HepG2 (cell line): ENCODE results near the gene PROK2. TPM values are rescaled to one million over a fixed set of nuclear protein-coding genes. Genes with fewer than 3 reads are reported as not detected.

ENCODE experiments used
- ATAC-seq: fragments of 200-7000 bp; cut with Tn5 transposase; 3 replicates; pipeline ENCODE4 v1.9.1; 2020; ENCODE audit warnings: mild to moderate bottlenecking, moderate library complexity
- BruUV-seq: library from RNA; stranded (reverse); fragments of 400-500 nt; replicated peaks from 2 replicates; lab custom pipeline; 2021; lab: Mats Ljungman, UMichigan
- CTCF ChIA-PET: fragments of 300-600 bp; formaldehyde crosslinking; extraction: SDS; loops from one replicate; lab custom pipeline; 2021; ENCODE audit warnings: low total read pairs, inconsistent platforms, low intra/inter-chr PET ratio; lab: Yijun Ruan, JAX
- POLR2A ChIA-PET: fragments of 350-600 bp; sonication (Branson Sonifier 250); formaldehyde crosslinking; loops from one replicate; lab custom pipeline; 2020; ENCODE audit warnings: antibody characterized with exemption, inconsistent platforms; lab: Yijun Ruan, JAX
- DNase-seq: peaks from one replicate; pipeline ENCODE4 v3.0.0-alpha.2; 2015; ENCODE audit warnings: low spot score
- FAIRE-seq: peaks from 3 replicates; lab custom pipeline; 2011; peaks lifted over from hg19 to GRCh38; lab: Jason Lieb, UNC
- H2AFZ ChIP-seq: one replicate; pipeline ENCODE4 v1.6.1; 2011; ENCODE audit warnings: low read length, inconsistent platforms
- H3K27ac ChIP-seq: fragments of 300-600 bp; 3 replicates; pipeline ENCODE4 v1.8.0; 2011; ENCODE audit warnings: mixed run types, mild to moderate bottlenecking, mixed read lengths, low read length, inconsistent platforms; ENCODE audit not compliant: insufficient read depth; ENCODE audit errors: extremely low read length
- H3K27me3 ChIP-seq, 2 experiments: fragments of 200-600 bp in 1 of 2; 2 replicates in 1 of 2; 3 replicates in 1 of 2; pipeline versions ENCODE4 v1.6.0 to v1.8.0; 2011; ENCODE audit warnings: low read length in 2 of 2, mild to moderate bottlenecking in 2 of 2, moderate library complexity in 2 of 2, inconsistent platforms in 1 of 2; ENCODE audit not compliant: insufficient read depth in 2 of 2, control insufficient read depth in 1 of 2
- H3K36me3 ChIP-seq, 2 experiments: fragments of 200-600 bp in 1 of 2; replicated peaks in 1 of 2; 2 replicates in 1 of 2; 3 replicates in 1 of 2; pipeline versions ENCODE4 v1.5.1 to v1.8.0; 2011; ENCODE audit warnings: low read length in 2 of 2, inconsistent platforms in 1 of 2; ENCODE audit not compliant: insufficient read depth in 2 of 2, control insufficient read depth in 1 of 2
- H3K4me1 ChIP-seq: 2 replicates; pipeline ENCODE4 v1.5.1; 2012; ENCODE audit warnings: low read length, inconsistent platforms; ENCODE audit not compliant: insufficient read depth
- H3K4me2 ChIP-seq: 2 replicates; pipeline ENCODE4 v1.6.0; 2011; ENCODE audit warnings: low read depth, low read length, inconsistent platforms
- H3K4me3 ChIP-seq, 3 experiments: fragments of 200-600 bp in 1 of 3; sonication (generic), shearing (Covaris generic) in 1 of 3; replicated peaks in 1 of 3; 2 replicates each; pipeline ENCODE4 v1.5.1; 2011 to 2016; ENCODE audit warnings: low read length in 3 of 3, inconsistent platforms in 2 of 3, low read depth in 2 of 3, mild to moderate bottlenecking in 2 of 3, control low read depth in 1 of 3, mixed read lengths in 1 of 3; ENCODE audit not compliant: insufficient read depth in 1 of 3
- H3K79me2 ChIP-seq: one replicate; pipeline ENCODE4 v1.6.1; 2011; ENCODE audit warnings: low read length, inconsistent platforms; ENCODE audit not compliant: insufficient read depth
- H3K9ac ChIP-seq: 2 replicates; pipeline ENCODE4 v1.6.0; 2011; ENCODE audit warnings: mild to moderate bottlenecking, low read depth, low read length, inconsistent platforms; ENCODE audit not compliant: insufficient read depth
- H3K9me3 ChIP-seq: 2 replicates; pipeline ENCODE4 v1.5.1; 2012; ENCODE audit warnings: mild to moderate bottlenecking, low read length
- H4K20me1 ChIP-seq: 2 replicates; pipeline ENCODE4 v1.6.0; 2011; ENCODE audit warnings: inconsistent platforms, mild to moderate bottlenecking, low read length, moderate library complexity; ENCODE audit not compliant: insufficient read depth
- ARNTL ChIP-seq: sonication (generic); formaldehyde crosslinking; IDR thresholded peaks from 2 replicates; pipeline ENCODE4 v1.4.0; 2020; ENCODE audit warnings: mild to moderate bottlenecking, missing genetic modification reagents
- CENPT ChIP-seq: sonication (generic); formaldehyde crosslinking; IDR thresholded peaks from 2 replicates; pipeline ENCODE4 v1.8.0; 2022; ENCODE audit warnings: low read depth, mild to moderate bottlenecking, moderate library complexity, missing genetic modification reagents
- MTERF4 ChIP-seq: sonication (generic); formaldehyde crosslinking; IDR thresholded peaks from 2 replicates; pipeline ENCODE4 v1.8.0; 2023; ENCODE audit warnings: mild to moderate bottlenecking, missing genetic modification reagents
- MXD1 ChIP-seq: sonication (generic); formaldehyde crosslinking; IDR thresholded peaks from 2 replicates; pipeline ENCODE4 v1.4.0; 2020; ENCODE audit warnings: mild to moderate bottlenecking, missing genetic modification reagents
- NCOA1 ChIP-seq: sonication (generic); formaldehyde crosslinking; IDR thresholded peaks from 2 replicates; pipeline ENCODE4 v1.9.0; 2021; ENCODE audit warnings: missing genetic modification reagents
- NFE2L1 ChIP-seq: sonication (generic); formaldehyde crosslinking; IDR thresholded peaks from 2 replicates; pipeline ENCODE4 v1.4.0; 2020; ENCODE audit warnings: missing genetic modification reagents, mild to moderate bottlenecking, borderline replicate concordance
- PHF5A ChIP-seq: IDR thresholded peaks from one replicate; pipeline ENCODE4 v1.6.1; 2018; ENCODE audit warnings: low read depth, missing genetic modification reagents; ENCODE audit not compliant: unreplicated experiment
- SRSF4 ChIP-seq: fragments of 200-400 bp; formaldehyde crosslinking; IDR thresholded peaks from one replicate; pipeline ENCODE4 v1.6.1; 2018; ENCODE audit warnings: mild to moderate bottlenecking, low read depth, low read length, moderate library complexity; ENCODE audit not compliant: poor library complexity, severe bottlenecking
- TFDP2 ChIP-seq: sonication (generic); formaldehyde crosslinking; IDR thresholded peaks from 2 replicates; pipeline ENCODE4 v1.4.0; 2020; ENCODE audit warnings: missing genetic modification reagents
- WIZ ChIP-seq: sonication (generic); formaldehyde crosslinking; IDR thresholded peaks from 2 replicates; pipeline ENCODE4 v1.5.1; 2020; ENCODE audit warnings: mild to moderate bottlenecking, missing genetic modification reagents
- ZNF207 ChIP-seq: fragments of 450-650 bp; IDR thresholded peaks from 2 replicates; pipeline ENCODE4 v1.6.1; 2016; ENCODE audit warnings: antibody characterized with exemption, borderline replicate concordance
- ZNF292 ChIP-seq: sonication (generic); formaldehyde crosslinking; IDR thresholded peaks from 2 replicates; pipeline ENCODE4 v1.8.1; 2022; ENCODE audit warnings: mild to moderate bottlenecking, low read depth, missing genetic modification reagents, borderline replicate concordance
- ZNF512B ChIP-seq: sonication (generic); formaldehyde crosslinking; IDR thresholded peaks from 2 replicates; pipeline ENCODE4 v1.5.1; 2020; ENCODE audit warnings: missing genetic modification reagents, mild to moderate bottlenecking, borderline replicate concordance
- ZNF580 ChIP-seq: IDR thresholded peaks from 2 replicates; pipeline ENCODE4 v1.6.1; 2016; ENCODE audit warnings: low read depth, borderline replicate concordance
- ZNF597 ChIP-seq: sonication (generic); formaldehyde crosslinking; IDR thresholded peaks from 2 replicates; pipeline ENCODE4 v1.5.0; 2020; ENCODE audit warnings: missing genetic modification reagents
- ZNF777 ChIP-seq: sonication (generic); formaldehyde crosslinking; IDR thresholded peaks from 2 replicates; pipeline ENCODE4 v1.4.0; 2020; ENCODE audit warnings: missing genetic modification reagents
- ZSCAN22 ChIP-seq: sonication (generic); formaldehyde crosslinking; IDR thresholded peaks from 2 replicates; pipeline ENCODE4 v1.4.0; 2020; ENCODE audit warnings: mild to moderate bottlenecking, missing genetic modification reagents
- ZSCAN30 ChIP-seq: sonication (generic); formaldehyde crosslinking; IDR thresholded peaks from 2 replicates; pipeline ENCODE4 v1.5.0; 2020; ENCODE audit warnings: mild to moderate bottlenecking, missing genetic modification reagents
- WGBS: methylation state at CpG from one replicate; pipeline ENCODE4 v1.1.6; 2017; ENCODE audit warnings: low lambda C conversion rate; 5-methylcytosine and 5-hydroxymethylcytosine counted together
- in situ Hi-C: cut with HindIII; loops from 2 replicates; pipeline ENCODE4 v1.10.0; 2017; ENCODE audit warnings: low pct_unique_long_range_greater_than_20kb; ENCODE audit not compliant: extremely low pct_ligation_motif_present
- intact Hi-C: fragments of 100-400 bp; cut with micrococcal nuclease; formaldehyde crosslinking; loops from one replicate; pipeline ENCODE4 v1.10.0; 2022; ENCODE audit not compliant: unreplicated experiment
- polyA plus RNA-seq, 8 experiments: library from polyadenylated mRNA; depleted of rRNA in 3 of 8; stranded (reverse) in 7 of 8; unstranded in 1 of 8; fragments of >200 nt; fragmentation: Illumina TruSeq in 4 of 8; extraction: Trizol in 4 of 8; gene quantifications; 2 replicates each; pipeline versions ENCODE4 v1.2.1 to v1.2.3, GENCODE V29; 2011 to 2016; ENCODE audit warnings: low read depth in 4 of 8, missing spikeins in 1 of 8, mixed read lengths in 1 of 8; ENCODE audit not compliant: insufficient read depth in 1 of 8
- total RNA-seq, 5 experiments: library from RNA; depleted of rRNA; stranded (reverse); fragments of >200 nt; fragmentation: Illumina TruSeq; extraction: Trizol; gene quantifications; 2 replicates each; pipeline ENCODE4 v1.2.3, GENCODE V29; 2016; ENCODE audit warnings: low read depth in 1 of 5

PROK2 gene
- total and polyA plus RNA-seq, 2 of the 13 experiments (the other 11 are each of a cell fraction or from before 2014, with no cell fraction given) = not detected

GRCh38 chr3:71816767-71817156 lies 31.8 kb upstream of the PROK2 start:
- Histone ChIP-seq H3K27ac (no peak overlapping the region), H3K4me2 (no peak overlapping the region), H4K20me1 (no peaks in the 10 kb centered on the region), H3K9me3 (no peaks in the 10 kb centered on the region), H3K79me2 (no peaks in the 10 kb centered on the region), H3K36me3 (no peaks in the 10 kb centered on the region), H3K27me3 (peaks cover 1 to 8% of the 10 kb centered on the region in 2 experiments; a peak in 3 of 5 replicates), H2AFZ (no peak overlapping the region), H3K4me1 (no peaks in the 10 kb centered on the region), H3K9ac (no peak overlapping the region), H3K4me3 (no peak overlapping the region)
- in situ Hi-C loops (no loop called here), intact Hi-C loops (no loop called here)
- ChIA-PET CTCF (no interaction called here), POLR2A (no interaction called here)
- DNase-seq (no peak), ATAC-seq (no peak), FAIRE-seq (no peak)
- 39% methylated on average over 4 of the region's 4 CpGs for WGBS
- no TSS peak for BruUV-seq
- TF ChIP-seq PHF5A (CRISPR knock-in tag) = no peak
- no peak for TF ChIP-seq ZNF777
- TF ChIP-seq SRSF4 = no peak
- TF ChIP-seq ZNF292 = no peak
- TF ChIP-seq MXD1 = no peak
- TF ChIP-seq WIZ (CRISPR knock-in tag) = no peak
- no peak for TF ChIP-seq CENPT (CRISPR knock-in tag)
- TF ChIP-seq ZSCAN30 (CRISPR knock-in tag) = no peak
- no peak for TF ChIP-seq ZNF580
- no peak for TF ChIP-seq ZNF597 (CRISPR knock-in tag)
- no peak for TF ChIP-seq TFDP2 (CRISPR knock-in tag)
- no peak for TF ChIP-seq ZSCAN22 (CRISPR knock-in tag)
- TF ChIP-seq NCOA1 = no peak
- TF ChIP-seq ZNF512B (CRISPR knock-in tag) = no peak
- no peak for TF ChIP-seq MTERF4 (CRISPR knock-in tag)
- no peak for TF ChIP-seq ZNF207
- TF ChIP-seq ARNTL (CRISPR knock-in tag) = no peak
- no peak for TF ChIP-seq NFE2L1 (CRISPR knock-in tag)
